ENCODE data around the gene YWHAE.
A peak's percentile ranks its signal among the peaks of the same experiment; 100 is the strongest.

The YWHAE gene

DNA sequence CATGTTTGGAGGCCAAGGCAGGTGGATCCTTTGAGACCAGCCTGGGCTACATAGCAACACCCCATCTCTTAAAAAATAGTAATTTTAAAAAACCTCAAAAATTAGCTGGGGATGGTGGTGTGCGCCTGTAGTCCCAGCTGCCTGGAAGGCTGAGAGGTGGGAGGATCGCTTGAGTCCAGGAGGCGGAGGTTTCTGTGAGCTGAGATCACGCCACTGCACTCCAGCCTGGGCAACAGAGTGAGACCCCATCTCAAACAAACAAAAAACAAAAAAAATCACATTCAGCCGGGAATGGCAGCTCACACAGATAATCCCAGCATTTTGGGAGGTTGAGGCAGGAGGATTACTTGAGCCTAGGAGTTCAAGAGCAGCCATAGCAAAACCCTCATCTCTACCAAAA, 16.4 kb upstream of the YWHAE start:
- TF ChIP-seq ARNT (IDR thresholded peaks at IDR 0.05) (no peak), ELF4 (IDR thresholded peaks at IDR 0.05) (no peak), FOXA1 (IDR thresholded peaks at IDR 0.05) (no peak), L3MBTL2 (conservative IDR thresholded peaks at IDR 0.05) (no peak), NFRKB (IDR thresholded peaks at IDR 0.05) (no peak), BHLHE40 (IDR thresholded peaks at IDR 0.05; ENCODE audit: borderline replicate concordance) (no peak), SP1 (IDR thresholded peaks at IDR 0.05) (no peak), HDGF (IDR thresholded peaks at IDR 0.05; ENCODE audit: borderline replicate concordance) (no peak), CTBP1 (IDR thresholded peaks at IDR 0.05; ENCODE audit: borderline replicate concordance) (no peak), ZNF384 (IDR thresholded peaks at IDR 0.05) (no peak), SUZ12 (IDR thresholded peaks at IDR 0.05) (no peak), LEF1 (IDR thresholded peaks at IDR 0.05; ENCODE audit: borderline replicate concordance) (no peak), TARDBP (IDR thresholded peaks at IDR 0.05) (no peak), FOXM1 (IDR thresholded peaks at IDR 0.05; ENCODE audit: borderline replicate concordance) (no peak), FOXK2 (IDR thresholded peaks at IDR 0.05) (no peak)
- TF ChIP-seq, protein P1, sequence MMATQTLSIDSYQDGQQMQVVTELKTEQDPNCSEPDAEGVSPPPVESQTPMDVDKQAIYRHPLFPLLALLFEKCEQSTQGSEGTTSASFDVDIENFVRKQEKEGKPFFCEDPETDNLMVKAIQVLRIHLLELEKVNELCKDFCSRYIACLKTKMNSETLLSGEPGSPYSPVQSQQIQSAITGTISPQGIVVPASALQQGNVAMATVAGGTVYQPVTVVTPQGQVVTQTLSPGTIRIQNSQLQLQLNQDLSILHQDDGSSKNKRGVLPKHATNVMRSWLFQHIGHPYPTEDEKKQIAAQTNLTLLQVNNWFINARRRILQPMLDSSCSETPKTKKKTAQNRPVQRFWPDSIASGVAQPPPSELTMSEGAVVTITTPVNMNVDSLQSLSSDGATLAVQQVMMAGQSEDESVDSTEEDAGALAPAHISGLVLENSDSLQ (IDR thresholded peaks at IDR 0.05), result no peak
- POLR2A ChIA-PET, result no interaction called here
- CTCF ChIA-PET, result no interaction called here
- no peak for DNase-seq (ENCODE audit: extremely low spot score)

DNA sequence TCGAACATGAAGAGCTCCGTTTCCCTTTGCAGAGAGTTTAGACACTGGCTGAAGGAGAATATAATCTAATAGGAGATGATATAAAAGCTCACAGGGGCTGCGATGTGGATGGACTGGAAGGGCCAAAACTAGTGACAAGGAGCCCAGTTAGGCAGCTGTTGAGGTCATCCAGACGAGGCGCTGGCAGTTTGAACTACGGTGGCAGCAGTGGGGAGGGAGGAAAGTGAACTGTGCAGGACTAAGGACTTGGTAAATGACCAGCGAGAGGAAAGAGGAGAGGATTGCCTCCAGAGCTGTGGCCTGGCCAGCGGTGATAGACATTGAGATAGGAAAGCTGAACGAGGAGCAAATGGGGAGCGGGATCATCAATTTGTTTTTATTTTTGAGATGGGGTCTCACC, 14.6 kb upstream of the YWHAE start:
- TF ChIP-seq HDGF (IDR thresholded peaks at IDR 0.05; ENCODE audit: borderline replicate concordance) (no peak), CTBP1 (IDR thresholded peaks at IDR 0.05; ENCODE audit: borderline replicate concordance) (no peak), ZNF384 (IDR thresholded peaks at IDR 0.05) (no peak), TARDBP (IDR thresholded peaks at IDR 0.05) (no peak), NFRKB (IDR thresholded peaks at IDR 0.05) (no peak), BHLHE40 (IDR thresholded peaks at IDR 0.05; ENCODE audit: borderline replicate concordance) (no peak), FOXA1 (IDR thresholded peaks at IDR 0.05) (no peak), FOXK2 (IDR thresholded peaks at IDR 0.05) (no peak), ELF4 (IDR thresholded peaks at IDR 0.05) (no peak), LEF1 (IDR thresholded peaks at IDR 0.05; ENCODE audit: borderline replicate concordance) (no peak), ARNT (IDR thresholded peaks at IDR 0.05) (no peak)
- POLR2A ChIA-PET, result no interaction called here
- no peak for DNase-seq (ENCODE audit: extremely low spot score)
- CTCF ChIA-PET, result no interaction called here

DNA sequence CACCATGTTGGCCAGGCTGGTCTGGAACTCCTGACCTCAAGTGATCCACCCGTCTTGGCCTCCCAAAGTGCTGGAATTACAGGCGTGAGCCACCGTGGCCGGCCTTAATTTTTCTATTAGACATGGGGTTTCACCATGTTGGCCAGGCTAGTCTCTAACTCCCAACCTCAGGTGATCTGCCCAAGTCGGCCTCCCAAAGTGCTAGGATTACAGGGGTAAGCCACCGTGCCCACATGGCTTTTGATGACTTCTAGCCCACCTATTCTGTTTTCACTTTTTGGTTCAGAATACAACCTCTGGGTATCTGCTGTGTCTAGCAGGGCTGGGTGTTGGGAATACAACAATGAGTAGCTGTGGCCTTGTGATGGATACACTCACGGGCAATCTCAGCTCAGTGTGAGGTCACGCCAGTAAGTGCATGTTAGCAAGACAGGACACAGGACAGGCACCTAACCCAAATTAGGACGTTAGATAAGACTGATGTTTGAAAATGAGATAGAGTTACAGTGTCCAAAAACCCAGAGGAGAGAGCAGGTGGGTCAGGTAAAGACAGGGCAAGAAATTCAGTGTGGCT, 14.1 kb upstream of the YWHAE start:
- TF ChIP-seq FOXM1 (IDR thresholded peaks at IDR 0.05; ENCODE audit: borderline replicate concordance) (no peak), LEF1 (IDR thresholded peaks at IDR 0.05; ENCODE audit: borderline replicate concordance) (no peak), CTBP1 (IDR thresholded peaks at IDR 0.05; ENCODE audit: borderline replicate concordance) (no peak)
- CTCF ChIA-PET, result interaction anchor here (0.7 kb wide), 1 partner anchor 753 kb away, joined by 3 read pairs; no protein-coding TSS in a partner anchor
- POLR2A ChIA-PET, result interaction anchor here (1.7 kb wide), 1 partner anchor 14 kb away, joined by 3 read pairs; the partner anchor contains the start of gene YWHAE
- DNase-seq (ENCODE audit: extremely low spot score), result no peak

DNA sequence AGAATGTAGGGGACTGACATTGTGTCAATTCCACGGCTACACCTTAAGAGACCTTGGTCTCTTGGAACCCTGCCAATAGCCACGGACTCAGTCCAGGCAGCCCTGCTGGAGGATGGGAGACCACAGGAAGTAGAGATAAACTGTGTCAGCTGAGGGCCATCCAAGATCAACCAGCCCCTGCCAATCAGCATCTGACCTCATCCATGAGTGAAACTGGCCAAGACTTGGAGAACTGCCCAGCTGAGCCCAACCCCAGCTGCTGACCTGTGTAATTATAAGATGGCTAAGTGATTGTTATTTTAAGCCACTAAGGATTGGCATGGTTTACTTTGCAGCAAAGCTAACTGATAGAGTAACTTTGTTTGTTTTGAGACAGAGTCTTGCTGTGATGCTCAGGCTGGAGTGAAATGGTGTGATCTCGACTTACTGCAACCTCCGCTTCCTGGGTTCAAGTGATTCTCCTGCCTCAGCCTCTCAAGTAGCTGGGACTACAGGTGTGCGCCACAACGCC, 13.3 kb upstream of the YWHAE start:
- TF ChIP-seq ZNF384 (IDR thresholded peaks at IDR 0.05) (peak; percentile 72), ARNT (IDR thresholded peaks at IDR 0.05) (no peak), SP1 (IDR thresholded peaks at IDR 0.05) (no peak)
- TF ChIP-seq, protein P1 (IDR thresholded peaks at IDR 0.05), result peak; percentile 74
- ChIA-PET CTCF (interaction anchor here (0.7 kb wide), 1 partner anchor 754 kb away, joined by 3 read pairs; no protein-coding TSS in a partner anchor), POLR2A (interaction anchor here (1.7 kb wide), 1 partner anchor 13 kb away, joined by 3 read pairs; the partner anchor contains the start of gene YWHAE)
- DNase-seq (ENCODE audit: extremely low spot score), result no peak

DNA sequence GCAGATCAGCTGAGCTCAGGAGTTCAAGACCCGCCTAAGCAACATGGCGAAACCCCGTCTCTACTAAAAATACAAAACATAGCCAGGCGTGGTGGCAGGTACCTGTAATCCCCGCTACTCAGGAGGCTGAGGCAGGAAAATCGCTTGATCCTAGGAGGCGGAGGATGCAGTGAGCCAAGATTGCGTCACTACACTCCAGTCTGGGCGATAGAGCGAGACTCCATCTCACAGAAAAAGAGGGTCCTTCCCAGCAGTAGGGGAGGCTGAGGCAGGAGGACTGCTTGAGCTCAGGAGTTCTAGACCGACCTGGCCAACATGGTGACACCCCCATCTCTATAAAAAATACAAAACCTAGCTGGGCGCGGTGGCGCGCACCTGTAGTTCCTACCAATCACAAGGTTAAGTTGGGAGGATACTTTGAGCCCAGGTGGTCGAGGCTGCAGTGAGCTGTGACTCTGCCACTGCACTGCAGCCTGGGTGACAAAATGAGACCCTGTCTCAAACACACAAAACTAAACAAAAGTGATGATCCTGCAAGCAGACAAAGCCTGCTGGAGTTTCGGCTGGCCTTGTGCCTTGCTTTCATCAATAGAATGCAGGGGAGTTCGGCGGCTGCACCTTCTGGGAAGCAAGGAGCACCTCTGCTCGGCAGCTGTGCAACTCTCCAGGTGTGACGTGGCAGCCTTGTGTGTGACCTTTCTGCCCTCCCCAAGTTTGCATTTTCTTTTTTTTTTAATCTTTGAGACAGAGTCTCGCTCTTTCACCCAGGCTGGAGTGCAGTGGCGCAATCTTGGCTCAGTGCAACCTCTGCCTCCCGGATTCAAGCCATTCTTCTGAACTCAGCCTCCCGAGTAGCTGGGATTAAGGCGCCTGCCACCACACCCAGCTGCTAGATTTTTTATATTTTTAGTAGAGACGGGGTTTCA, 12.4 kb upstream of the YWHAE start:
- no peak for DNase-seq (ENCODE audit: extremely low spot score)
- ChIA-PET POLR2A (interaction anchor here (1.7 kb wide), 1 partner anchor 12 kb away, joined by 3 read pairs; the partner anchor contains the start of gene YWHAE), CTCF (no interaction called here)
- TF ChIP-seq SUZ12 (IDR thresholded peaks at IDR 0.05), result no peak
- no peak for TF ChIP-seq BHLHE40 (IDR thresholded peaks at IDR 0.05; ENCODE audit: borderline replicate concordance)
- no peak for TF ChIP-seq FOXA1 (IDR thresholded peaks at IDR 0.05)
- TF ChIP-seq, protein P1 (IDR thresholded peaks at IDR 0.05), result no peak
- no peak for TF ChIP-seq ZNF384 (IDR thresholded peaks at IDR 0.05)
- no peak for TF ChIP-seq CTBP1 (IDR thresholded peaks at IDR 0.05; ENCODE audit: borderline replicate concordance)
- TF ChIP-seq ARNT (IDR thresholded peaks at IDR 0.05), result no peak

DNA sequence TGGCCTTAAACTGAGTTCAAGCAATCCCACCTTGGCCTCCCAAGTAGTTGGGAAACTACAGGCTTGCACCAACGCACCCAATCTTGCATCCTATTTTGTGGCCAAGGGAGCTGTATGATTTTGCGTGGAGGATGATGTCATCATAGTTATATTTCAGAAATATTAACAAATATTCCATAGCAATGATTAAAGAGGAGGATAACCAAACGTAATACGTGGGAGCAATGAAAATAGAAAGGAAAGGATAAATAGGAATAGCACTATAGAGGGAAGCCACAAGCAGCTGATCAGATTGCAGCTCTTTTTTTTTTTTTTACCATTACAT, 2.2 kb upstream of the YWHAE start:
- POLR2A ChIA-PET, result no interaction called here
- TF ChIP-seq FOXA1 (IDR thresholded peaks at IDR 0.05), result no peak
- no peak for TF ChIP-seq ARNT (IDR thresholded peaks at IDR 0.05)
- TF ChIP-seq FOXM1 (IDR thresholded peaks at IDR 0.05; ENCODE audit: borderline replicate concordance), result no peak
- TF ChIP-seq L3MBTL2 (conservative IDR thresholded peaks at IDR 0.05), result no peak
- no peak for TF ChIP-seq BHLHE40 (IDR thresholded peaks at IDR 0.05; ENCODE audit: borderline replicate concordance)
- no peak for TF ChIP-seq FOXK2 (IDR thresholded peaks at IDR 0.05)
- no peak for TF ChIP-seq SP1 (IDR thresholded peaks at IDR 0.05)
- TF ChIP-seq CTBP1 (IDR thresholded peaks at IDR 0.05; ENCODE audit: borderline replicate concordance), result no peak
- TF ChIP-seq HDGF (IDR thresholded peaks at IDR 0.05; ENCODE audit: borderline replicate concordance), result no peak
- no peak for TF ChIP-seq ELF4 (IDR thresholded peaks at IDR 0.05)
- no peak for TF ChIP-seq NFRKB (IDR thresholded peaks at IDR 0.05)
- CTCF ChIA-PET, result interaction anchor here (0.7 kb wide), 1 partner anchor 25 kb away, joined by 5 read pairs; no protein-coding TSS in a partner anchor
- no peak for DNase-seq (ENCODE audit: extremely low spot score)

Measured in HEK293T (cell line).